DOHH2 (cell line): ENCODE results near the gene USHBP1.

ENCODE experiments used
- H3F3A ChIP-seq: fragments of 200-600 bp; sonication (generic), shearing (Covaris generic); 2 replicates; pipeline ENCODE4 v1.6.0; 2016; ENCODE audit warnings: antibody characterized with exemption, mild to moderate bottlenecking; ENCODE audit not compliant: control insufficient read depth, insufficient read depth
- H3K27ac ChIP-seq: fragments of 200-600 bp; sonication (generic); 2 replicates; pipeline ENCODE4 v1.5.1; 2014; ENCODE audit warnings: low read depth, mild to moderate bottlenecking, low read length, moderate library complexity
- H3K27me3 ChIP-seq: fragments of 200-600 bp; sonication (generic); 2 replicates; pipeline ENCODE4 v1.6.1; 2014; ENCODE audit warnings: mild to moderate bottlenecking, low read length, mixed read lengths; ENCODE audit not compliant: control insufficient read depth
- H3K36me3 ChIP-seq: fragments of 200-600 bp; sonication (generic); 2 replicates; pipeline ENCODE4 v1.6.1; 2014; ENCODE audit warnings: mild to moderate bottlenecking, low read length, moderate library complexity, mixed read lengths; ENCODE audit not compliant: control insufficient read depth
- H3K4me1 ChIP-seq: fragments of 200-600 bp; sonication (generic); 2 replicates; pipeline ENCODE4 v1.6.1; 2014; ENCODE audit warnings: mild to moderate bottlenecking, low read length, mixed read lengths; ENCODE audit not compliant: control insufficient read depth
- H3K4me2 ChIP-seq: fragments of 200-600 bp; sonication (generic); 2 replicates; pipeline ENCODE4 v1.6.0; 2014; ENCODE audit warnings: mild to moderate bottlenecking, low read length, moderate library complexity
- H3K4me3 ChIP-seq: fragments of 200-600 bp; sonication (generic); 2 replicates; pipeline ENCODE4 v1.5.1; 2014; ENCODE audit warnings: mild to moderate bottlenecking, low read length, mixed read lengths
- H3K79me2 ChIP-seq: fragments of 200-600 bp; sonication (generic); 2 replicates; pipeline ENCODE4 v1.6.1; 2014; ENCODE audit warnings: mild to moderate bottlenecking, low read length, mixed read lengths; ENCODE audit not compliant: control insufficient read depth
- H3K9me2 ChIP-seq: fragments of 200-600 bp; sonication (generic); replicated peaks from 2 replicates; pipeline ENCODE4 v1.6.1; 2014; ENCODE audit warnings: mild to moderate bottlenecking, low read length, mixed read lengths; ENCODE audit not compliant: control insufficient read depth
- H3K9me3 ChIP-seq: fragments of 200-600 bp; sonication (generic); 2 replicates; pipeline ENCODE4 v1.6.1; 2014; ENCODE audit warnings: antibody characterized with exemption, low read length, mixed read lengths; ENCODE audit not compliant: control insufficient read depth, insufficient read depth
- H4K20me1 ChIP-seq: fragments of 200-600 bp; sonication (generic); 2 replicates; pipeline ENCODE4 v1.6.0; 2014; ENCODE audit warnings: low read depth, mild to moderate bottlenecking, antibody characterized with exemption, low read length, moderate library complexity; ENCODE audit not compliant: control insufficient read depth, insufficient read depth
- CTCF ChIP-seq: fragments of 200-600 bp; sonication (generic); IDR thresholded peaks from one replicate; pipeline ENCODE4 v1.5.1; 2014; ENCODE audit warnings: antibody characterized with exemption, mild to moderate bottlenecking, low read depth, low read length; ENCODE audit not compliant: poor library complexity, severe bottlenecking
- EZH2phosphoT487 ChIP-seq: fragments of 200-600 bp; sonication (generic); IDR thresholded peaks from 2 replicates; pipeline ENCODE4 v1.6.1; 2017; ENCODE audit warnings: borderline replicate concordance, mild to moderate bottlenecking, antibody characterized with exemption, low read length, moderate library complexity, mixed read lengths

The USHBP1 gene

GRCh38 chr19:17220207-17220758 is 44.3 kb downstream of the USHBP1 start:
- TF ChIP-seq EZH2phosphoT487 (no peak), CTCF (no peak)
- H3F3A ChIP-seq = peaks cover 15% of the 10 kb centered on the region
- no peaks in the 10 kb centered on the region for H3K9me3 ChIP-seq
- no peaks in the 10 kb centered on the region for H3K27me3 ChIP-seq
- H3K36me3 ChIP-seq = peaks cover 24% of the 10 kb centered on the region
- no peaks in the 10 kb centered on the region for H4K20me1 ChIP-seq
- H3K4me1 ChIP-seq = peaks cover 12% of the 10 kb centered on the region
- H3K79me2 ChIP-seq = peaks cover 3% of the 10 kb centered on the region
- H3K4me3 ChIP-seq = no peak overlapping the region
- no peak overlapping the region for H3K27ac ChIP-seq
- H3K9me2 ChIP-seq = no peaks in the 10 kb centered on the region
- no peak overlapping the region for H3K4me2 ChIP-seq

- H3K36me3 ChIP-seq = peaks cover 29% of the 10 kb centered on the region
- H3F3A ChIP-seq = peaks cover 15% of the 10 kb centered on the region
- H3K9me2 ChIP-seq = no peaks in the 10 kb centered on the region
- H3K4me1 ChIP-seq = peaks cover 20% of the 10 kb centered on the region
- H3K9me3 ChIP-seq = no peaks in the 10 kb centered on the region
- TF ChIP-seq CTCF = no peak
- no peak for TF ChIP-seq EZH2phosphoT487
- no peaks in the 10 kb centered on the region for H4K20me1 ChIP-seq
- peaks cover 7% of the 10 kb centered on the region for H3K79me2 ChIP-seq
- no peak overlapping the region for H3K4me2 ChIP-seq
- H3K27me3 ChIP-seq = no peaks in the 10 kb centered on the region
- H3K27ac ChIP-seq = no peak overlapping the region
- H3K4me3 ChIP-seq = no peak overlapping the region
These were observed 45.3 kb downstream of the USHBP1 start for GRCh38 chr19:17219286-17219685.

- Histone ChIP-seq H3K4me1 (peaks cover 22% of the 10 kb centered on the region), H4K20me1 (no peaks in the 10 kb centered on the region), H3K9me2 (no peaks in the 10 kb centered on the region), H3K4me3 (peak overlapping the region; percentile 81), H3K36me3 (peaks cover 52% of the 10 kb centered on the region), H3K27ac (no peak overlapping the region), H3K79me2 (peaks cover 7% of the 10 kb centered on the region), H3F3A (peaks cover 8% of the 10 kb centered on the region), H3K27me3 (no peaks in the 10 kb centered on the region), H3K9me3 (no peaks in the 10 kb centered on the region), H3K4me2 (peak overlapping the region; percentile 89)
- no peak for TF ChIP-seq CTCF
- TF ChIP-seq EZH2phosphoT487 = no peak
These were observed 48.4 kb downstream of the USHBP1 start for GRCh38 chr19:17216058-17216670.
